Left cardiac atrium (tissue), 4 donors: ENCODE measurements around the gene PTPRG. TPM values are rescaled to one million over a fixed set of nuclear protein-coding genes. Genes with fewer than 3 reads are reported as not detected.

Source experiments
- ATAC-seq, 2 donors: fragments of 200-7000 bp; cut with Tn5 transposase; one replicate each; pipeline ENCODE4 v1.9.1; 2020; ENCODE audit warnings: mild to moderate bottlenecking in 2 of 2, moderate library complexity in 2 of 2
- DNase-seq: peaks from one replicate; pipeline ENCODE4 v3.0.0-alpha.2; 2020
- intact Hi-C, 2 donors: fragments of 100-400 bp; cut with DNase I; formaldehyde crosslinking; loops; one replicate each; pipeline versions ENCODE4 v1.14.1 to v1.15.1; 2022 to 2023
- total RNA-seq, 2 donors: library from RNA; stranded (reverse); fragmentation: NEBNext Ultra II Directional; extraction: Animal tissue kit (Norgen Biotek cat#: 25700); gene quantifications; one replicate each; pipeline ENCODE4 v1.2.1, GENCODE V29; 2021
- donor health status: DM: no; HTN: yes; CAD: no.
- donor health status: DM: no; HTN: yes; CAD: no; lungs with severe emphysema.
- donor health status: DM: yes; HTN: yes; CAD: no.
- donor health status: Dilated cardiomyopathy.

Gene PTPRG
- total RNA-seq, 2 donors from 2014 or later: 37.6 to 46.9 TPM

- intact Hi-C loops: no loop called here
- ATAC-seq: peak in 1 of 2 donors; percentile 57
Observed at GRCh38 chr3:61761694-61762430, 200.5 kb downstream of the PTPRG start.

GRCh38 chr3:61765157-61765876 is 203.9 kb downstream of the PTPRG start:
- ATAC-seq: no peak
- intact Hi-C loops: no loop called here
- DNase-seq: no peak

More at GRCh38 chr3:61761694-61762430, 200.5 kb downstream of the PTPRG start:
- no peak for DNase-seq

GRCh38 chr3:61768284-61769037 is 207.1 kb downstream of the PTPRG start:
- no peak for DNase-seq
- intact Hi-C loops: no loop called here
- peak; percentile 15 to 62 for ATAC-seq

GRCh38 chr3:61769266-61769990 is 208.1 kb downstream of the PTPRG start:
- DNase-seq (no peak), ATAC-seq (no peak)
- intact Hi-C loops: no loop called here

GRCh38 chr3:61771976-61772375 is 210.6 kb downstream of the PTPRG start:
- ATAC-seq (no peak), DNase-seq (no peak)
- intact Hi-C loops: no loop called here

GRCh38 chr3:61772456-61772855 is 211.1 kb downstream of the PTPRG start:
- DNase-seq: no peak
- intact Hi-C loops: no loop called here
- no peak for ATAC-seq

GRCh38 chr3:61774279-61774890 is 213.0 kb downstream of the PTPRG start:
- DNase-seq (no peak), ATAC-seq (no peak)
- intact Hi-C loops: no loop called here

GRCh38 chr3:61776390-61776789 is 215.0 kb downstream of the PTPRG start:
- intact Hi-C loops: no loop called here
- DNase-seq (no peak), ATAC-seq (no peak)

GRCh38 chr3:61777483-61777882 is 216.1 kb downstream of the PTPRG start:
- no peak for DNase-seq
- intact Hi-C loops: no loop called here
- no peak for ATAC-seq

- intact Hi-C loops: no loop called here
- DNase-seq: no peak
- no peak for ATAC-seq
Observed at GRCh38 chr3:61778095-61778494, 216.7 kb downstream of the PTPRG start.

GRCh38 chr3:61780016-61780415 is 218.6 kb downstream of the PTPRG start:
- no peak for DNase-seq
- intact Hi-C loops: no loop called here
- ATAC-seq: no peak

- intact Hi-C loops: no loop called here
- ATAC-seq: peak in 1 of 2 donors; percentile 47
- no peak for DNase-seq
Observed at GRCh38 chr3:61780455-61781228, 219.3 kb downstream of the PTPRG start.

- DNase-seq (no peak), ATAC-seq (no peak)
- intact Hi-C loops: no loop called here
Observed at GRCh38 chr3:61783993-61784718, 222.8 kb downstream of the PTPRG start.

- ATAC-seq (no peak), DNase-seq (no peak)
- intact Hi-C loops: no loop called here
Observed at GRCh38 chr3:61788623-61789507, 227.5 kb downstream of the PTPRG start.

- intact Hi-C loops: no loop called here
- DNase-seq (no peak), ATAC-seq (no peak)
Observed at GRCh38 chr3:61789861-61790260, 228.5 kb downstream of the PTPRG start.

GRCh38 chr3:61790411-61790810 is 229.0 kb downstream of the PTPRG start:
- intact Hi-C loops: no loop called here
- ATAC-seq: no peak
- DNase-seq: no peak

GRCh38 chr3:61793056-61793455 is 231.7 kb downstream of the PTPRG start:
- DNase-seq (no peak), ATAC-seq (no peak)
- intact Hi-C loops: no loop called here
